ENCODE data around the gene ECE2. TPM values are rescaled to one million over a fixed set of nuclear protein-coding genes. Genes with fewer than 3 reads are reported as not detected.

The ECE2 gene
- total RNA-seq, 2 donors from 2014 or later = not detected

- ATAC-seq (peak; percentile 57), DNase-seq (peak; percentile 76 to 83 (median 76))
- H3K4me3 Mint-ChIP-seq = peak within 1 kb of the TSS; percentile 98
- H3K36me3 Mint-ChIP-seq (ENCODE audit: low read depth) = peaks cover 10% of the 10 kb centered on the region
- H3K9me3 ChIP-seq (ENCODE audit: control insufficient read depth, low read length, poor library complexity, severe bottlenecking) = no peaks in the 10 kb centered on the region
- peaks cover 24% of the 10 kb centered on the region for H3K4me1 Mint-ChIP-seq
- peak within 1 kb of the TSS; percentile 99 for H3K27ac Mint-ChIP-seq
- no peaks in the 10 kb centered on the region for H3K27me3 Mint-ChIP-seq
Observed at GRCh38 chr3:184248454-184249411, 27.1 kb upstream of the ECE2 start, which contains the start of gene ALG3. Gene ALG3, minus strand, starts transcription at chr3:184248962. Its CDS starts 22 bp downstream, at chr3:184248940.

GRCh38 chr3:184249412-184250166 is 26.2 kb upstream of the ECE2 start, which contains the start of gene EEF1AKMT4:
Gene EEF1AKMT4, plus strand, starts transcription at chr3:184249672. Its CDS starts 23 bp downstream, at chr3:184249695.
- no peaks in the 10 kb centered on the region for H3K9me3 ChIP-seq (ENCODE audit: control insufficient read depth, low read length, poor library complexity, severe bottlenecking)
- Mint-ChIP-seq H3K36me3 (ENCODE audit: low read depth) (peaks cover 10% of the 10 kb centered on the region), H3K4me3 (peak within 1 kb of the TSS; percentile 98), H3K27me3 (no peaks in the 10 kb centered on the region), H3K27ac (peak within 1 kb of the TSS; percentile 99), H3K4me1 (peaks cover 24% of the 10 kb centered on the region)
- ATAC-seq (peak; percentile 89), DNase-seq (peak; percentile 92 to 96 (median 92))

- ATAC-seq = peak; percentile 68
- Mint-ChIP-seq H3K4me3 (peak overlapping the region; percentile 98), H3K36me3 (ENCODE audit: low read depth) (peaks cover 4% of the 10 kb centered on the region), H3K4me1 (peaks cover 19% of the 10 kb centered on the region), H3K27ac (peak overlapping the region; percentile 99), H3K27me3 (no peaks in the 10 kb centered on the region)
- DNase-seq = peak; percentile 64 to 87 (median 76)
- no peaks in the 10 kb centered on the region for H3K9me3 ChIP-seq (ENCODE audit: control insufficient read depth, low read length, poor library complexity, severe bottlenecking)
Observed at GRCh38 chr3:184250167-184250828, 25.5 kb upstream of the ECE2 start.

GRCh38 chr3:184255291-184256039 is 20.4 kb upstream of the ECE2 start:
- Mint-ChIP-seq H3K27me3 (no peaks in the 10 kb centered on the region), H3K27ac (no peak overlapping the region), H3K4me3 (no peak overlapping the region), H3K4me1 (peaks cover 9% of the 10 kb centered on the region), H3K36me3 (ENCODE audit: low read depth) (peaks cover 2% of the 10 kb centered on the region)
- DNase-seq = no peak
- H3K9me3 ChIP-seq (ENCODE audit: control insufficient read depth, low read length, poor library complexity, severe bottlenecking) = no peaks in the 10 kb centered on the region
- ATAC-seq = no peak

- Mint-ChIP-seq H3K4me1 (peaks cover 18% of the 10 kb centered on the region), H3K27ac (peak overlapping the region; percentile 3), H3K27me3 (no peaks in the 10 kb centered on the region), H3K4me3 (no peak overlapping the region), H3K36me3 (ENCODE audit: low read depth) (peaks cover 5% of the 10 kb centered on the region)
- ATAC-seq (no peak), DNase-seq (no peak)
- no peaks in the 10 kb centered on the region for H3K9me3 ChIP-seq (ENCODE audit: control insufficient read depth, low read length, poor library complexity, severe bottlenecking)
Observed at GRCh38 chr3:184257083-184257915, 18.5 kb upstream of the ECE2 start.

- DNase-seq (no peak), ATAC-seq (no peak)
- Mint-ChIP-seq H3K27ac (peak overlapping the region; percentile 45), H3K4me3 (no peak overlapping the region), H3K36me3 (ENCODE audit: low read depth) (peaks cover 5% of the 10 kb centered on the region), H3K4me1 (peaks cover 22% of the 10 kb centered on the region), H3K27me3 (no peaks in the 10 kb centered on the region)
- no peaks in the 10 kb centered on the region for H3K9me3 ChIP-seq (ENCODE audit: control insufficient read depth, low read length, poor library complexity, severe bottlenecking)
Observed at GRCh38 chr3:184258926-184259325, 16.9 kb upstream of the ECE2 start.

- H3K4me3 Mint-ChIP-seq = peak overlapping the region; percentile 90
- H3K9me3 ChIP-seq (ENCODE audit: control insufficient read depth, low read length, poor library complexity, severe bottlenecking) = no peaks in the 10 kb centered on the region
- peaks cover 5% of the 10 kb centered on the region for H3K36me3 Mint-ChIP-seq (ENCODE audit: low read depth)
- H3K27me3 Mint-ChIP-seq = no peaks in the 10 kb centered on the region
- peaks cover 22% of the 10 kb centered on the region for H3K4me1 Mint-ChIP-seq
- peak overlapping the region; percentile 45 for H3K27ac Mint-ChIP-seq
- no peak for DNase-seq
- ATAC-seq = no peak
Observed at GRCh38 chr3:184259396-184259877, 16.4 kb upstream of the ECE2 start.

- Mint-ChIP-seq H3K4me1 (peaks cover 22% of the 10 kb centered on the region), H3K4me3 (peak overlapping the region; percentile 98), H3K27ac (peak overlapping the region; percentile 45), H3K27me3 (no peaks in the 10 kb centered on the region), H3K36me3 (ENCODE audit: low read depth) (peaks cover 5% of the 10 kb centered on the region)
- DNase-seq = peak; percentile 22 to 48 (median 41)
- no peaks in the 10 kb centered on the region for H3K9me3 ChIP-seq (ENCODE audit: control insufficient read depth, low read length, poor library complexity, severe bottlenecking)
- ATAC-seq = peak; percentile 69
Observed at GRCh38 chr3:184259878-184260723, 15.7 kb upstream of the ECE2 start.

- ATAC-seq (no peak), DNase-seq (no peak)
- H3K27ac Mint-ChIP-seq = no peak overlapping the region
- H3K36me3 Mint-ChIP-seq (ENCODE audit: low read depth) = peaks cover 5% of the 10 kb centered on the region
- peak overlapping the region; percentile 98 for H3K4me3 Mint-ChIP-seq
- H3K4me1 Mint-ChIP-seq = peaks cover 20% of the 10 kb centered on the region
- no peaks in the 10 kb centered on the region for H3K9me3 ChIP-seq (ENCODE audit: control insufficient read depth, low read length, poor library complexity, severe bottlenecking)
- H3K27me3 Mint-ChIP-seq = no peaks in the 10 kb centered on the region
Observed at GRCh38 chr3:184260724-184261269, 15.0 kb upstream of the ECE2 start.

- DNase-seq (peak; percentile 27 to 67 (median 62)), ATAC-seq (peak; percentile 71)
- peaks cover 5% of the 10 kb centered on the region for H3K36me3 Mint-ChIP-seq (ENCODE audit: low read depth)
- peak within 1 kb of the TSS; percentile 32 for H3K27ac Mint-ChIP-seq
- H3K4me1 Mint-ChIP-seq = peaks cover 20% of the 10 kb centered on the region
- no peaks in the 10 kb centered on the region for H3K27me3 Mint-ChIP-seq
- H3K4me3 Mint-ChIP-seq = peak within 1 kb of the TSS; percentile 98
- no peaks in the 10 kb centered on the region for H3K9me3 ChIP-seq (ENCODE audit: control insufficient read depth, low read length, poor library complexity, severe bottlenecking)
Observed at GRCh38 chr3:184261270-184261853, 14.5 kb upstream of the ECE2 start, which contains the start of gene CAMK2N2. Gene CAMK2N2, minus strand, starts transcription at chr3:184261553. Its CDS starts 268 bp downstream, at chr3:184261285.

Data from T-helper 17 cell (primary cell).